Trophoblast cell (in vitro differentiated cells and primary cell): ENCODE data around the gene DPP6.

Experiments
- DNase-seq, 2 donors: peaks; one replicate each; pipeline ENCODE4 v3.0.0-alpha.2; 2016
- H2AFZ ChIP-seq: 2 replicates; pipeline ENCODE4 v1.6.1; 2013; ENCODE audit warnings: low read length, moderate library complexity, mild to moderate bottlenecking; ENCODE audit not compliant: insufficient read depth, poor library complexity
- H2AK5ac ChIP-seq: 2 replicates; pipeline ENCODE4 v1.6.1; 2013; ENCODE audit warnings: mild to moderate bottlenecking, low read length
- H2BK120ac ChIP-seq: 2 replicates; pipeline ENCODE4 v1.6.1; 2013; ENCODE audit warnings: low read length, mild to moderate bottlenecking, moderate library complexity; ENCODE audit not compliant: insufficient read depth, poor library complexity
- H2BK12ac ChIP-seq: 2 replicates; pipeline ENCODE4 v1.6.1; 2013; ENCODE audit warnings: mild to moderate bottlenecking, low read length, moderate library complexity
- H2BK5ac ChIP-seq: 2 replicates; pipeline ENCODE4 v1.6.1; 2013; ENCODE audit warnings: low read length, low read depth, moderate library complexity, mild to moderate bottlenecking; ENCODE audit not compliant: poor library complexity
- H3K14ac ChIP-seq: 2 replicates; pipeline ENCODE4 v1.6.1; 2013; ENCODE audit warnings: mild to moderate bottlenecking, low read length
- H3K18ac ChIP-seq: 2 replicates; pipeline ENCODE4 v1.6.1; 2013; ENCODE audit warnings: mild to moderate bottlenecking, low read length
- H3K23ac ChIP-seq: 2 replicates; pipeline ENCODE4 v1.6.1; 2013; ENCODE audit warnings: low read length
- H3K27ac ChIP-seq: 2 replicates; pipeline ENCODE4 v1.5.1; 2013; ENCODE audit warnings: low read depth, mild to moderate bottlenecking, inconsistent platforms, low read length, moderate library complexity
- H3K27me3 ChIP-seq: 2 replicates; pipeline ENCODE4 v1.6.1; 2013; ENCODE audit warnings: inconsistent platforms, mild to moderate bottlenecking, low read length, moderate library complexity; ENCODE audit not compliant: insufficient read depth
- H3K36me3 ChIP-seq, 2 experiments: 1 replicate in 1 of 2; 2 replicates in 1 of 2; pipeline ENCODE4 v1.6.1; 2013; ENCODE audit warnings: low read length in 2 of 2, mild to moderate bottlenecking in 2 of 2, moderate library complexity in 1 of 2; ENCODE audit not compliant: insufficient read depth in 2 of 2, control insufficient read depth in 1 of 2
- H3K4ac ChIP-seq: 2 replicates; pipeline ENCODE4 v1.6.1; 2013; ENCODE audit warnings: low read depth, mild to moderate bottlenecking, low read length, moderate library complexity
- H3K4me1 ChIP-seq, 2 experiments: 1 replicate in 1 of 2; 2 replicates in 1 of 2; pipeline ENCODE4 v1.6.1; 2013; ENCODE audit warnings: low read length in 2 of 2, mild to moderate bottlenecking in 2 of 2, moderate library complexity in 1 of 2; ENCODE audit not compliant: insufficient read depth in 2 of 2, control insufficient read depth in 1 of 2
- H3K4me2 ChIP-seq: 2 replicates; pipeline ENCODE4 v1.6.1; 2013; ENCODE audit warnings: inconsistent platforms, mild to moderate bottlenecking, low read length, moderate library complexity
- H3K4me3 ChIP-seq: 2 replicates; pipeline ENCODE4 v1.5.1; 2013; ENCODE audit warnings: mild to moderate bottlenecking, low read depth, low read length, inconsistent platforms
- H3K79me1 ChIP-seq: one replicate; pipeline ENCODE4 v1.6.1; 2013; ENCODE audit warnings: low read length
- H3K79me2 ChIP-seq: 2 replicates; pipeline ENCODE4 v1.6.1; 2013; ENCODE audit warnings: low read length, mild to moderate bottlenecking; ENCODE audit not compliant: control insufficient read depth, insufficient read depth, poor library complexity
- H3K9ac ChIP-seq: 2 replicates; pipeline ENCODE4 v1.6.1; 2013; ENCODE audit warnings: mild to moderate bottlenecking, low read length
- H3K9me3 ChIP-seq: 2 replicates; pipeline ENCODE4 v1.6.1; 2013; ENCODE audit warnings: low read depth, mild to moderate bottlenecking, control low read depth, inconsistent platforms, low read length; ENCODE audit not compliant: insufficient read depth
- H4K12ac ChIP-seq: 2 replicates; pipeline ENCODE4 v1.6.1; 2013; ENCODE audit warnings: low read depth, mild to moderate bottlenecking, low read length, moderate library complexity
- H4K8ac ChIP-seq: 2 replicates; pipeline ENCODE4 v1.6.1; 2013; ENCODE audit warnings: low read depth, mild to moderate bottlenecking, low read length, moderate library complexity
- H4K91ac ChIP-seq: one replicate; pipeline ENCODE4 v1.6.1; 2013; ENCODE audit warnings: low read depth, mild to moderate bottlenecking, low read length, moderate library complexity
- WGBS: extraction: QIAGEN DNeasy Blood & Tissue Kit; methylation state at CpG from one replicate; pipeline ENCODE4 v1.1.7; 2013; ENCODE audit warnings: missing lambda C conversion rate; ENCODE audit not compliant: insufficient read length, insufficient coverage; ENCODE audit errors: extremely low coverage; 5-methylcytosine and 5-hydroxymethylcytosine counted together

The DPP6 gene

DNA sequence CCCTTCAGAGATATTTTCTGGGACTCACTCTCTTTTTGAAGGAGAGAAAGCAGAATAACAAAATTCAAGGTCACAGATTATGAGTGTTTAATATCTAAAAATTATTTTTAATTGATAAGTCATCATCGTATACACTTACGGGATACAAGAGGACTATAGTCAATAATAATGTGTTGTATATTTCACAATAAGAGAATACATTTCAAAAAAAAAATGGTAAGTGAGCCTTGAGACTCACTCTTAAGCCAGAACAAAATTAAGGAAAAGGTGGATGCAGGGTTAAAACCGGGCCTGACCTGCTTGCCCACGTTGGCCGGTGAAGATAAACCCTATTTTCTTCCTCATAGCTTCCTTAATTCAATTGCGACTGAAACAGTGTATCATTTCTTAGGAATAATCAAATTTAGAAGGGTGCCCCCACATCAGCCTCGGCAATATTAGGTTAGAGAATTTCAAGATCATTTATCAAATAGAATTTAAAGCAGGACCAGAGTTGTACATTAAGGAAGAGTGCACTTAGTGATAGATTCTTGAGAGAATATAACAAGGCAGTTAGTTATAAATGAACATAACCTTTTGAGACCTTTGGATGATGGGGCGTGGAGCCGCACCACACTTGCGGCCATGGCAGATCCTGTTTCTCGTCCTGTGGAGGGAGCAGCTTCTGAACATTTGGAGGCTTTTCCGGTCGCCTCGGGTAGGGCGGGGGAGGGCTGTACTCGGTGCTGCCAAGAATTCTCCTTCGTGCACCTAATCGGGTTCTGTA, 628.9 kb downstream of the DPP6 start:
- Histone ChIP-seq H3K14ac (no peak overlapping the region), H3K27ac (no peak overlapping the region)

GRCh38 chr7:154682003-154682402, 629.8 kb downstream of the DPP6 start:
- no peaks in the 10 kb centered on the region for H3K79me2 ChIP-seq
- no peak overlapping the region for H3K18ac ChIP-seq
- H4K8ac ChIP-seq: no peak overlapping the region
- H3K4me1 ChIP-seq: no peaks in the 10 kb centered on the region
- H3K23ac ChIP-seq: no peak overlapping the region
- no peak overlapping the region for H2AFZ ChIP-seq
- H2BK120ac ChIP-seq: no peak overlapping the region
- no peaks in the 10 kb centered on the region for H3K9me3 ChIP-seq
- no peak overlapping the region for H3K4me3 ChIP-seq
- H3K4me2 ChIP-seq: no peak overlapping the region
- no peak overlapping the region for H3K9ac ChIP-seq
- H3K14ac ChIP-seq: no peak overlapping the region
- H4K91ac ChIP-seq: no peak overlapping the region
- DNase-seq: peak in 1 of 2 donors; percentile 66
- no peak overlapping the region for H3K4ac ChIP-seq
- no peaks in the 10 kb centered on the region for H3K27me3 ChIP-seq
- H4K12ac ChIP-seq: no peak overlapping the region
- WGBS: no CpG with 5 or more reads among the region's 5 CpGs
- H3K79me1 ChIP-seq: no peaks in the 10 kb centered on the region
- H3K36me3 ChIP-seq: no peaks in the 10 kb centered on the region
- no peak overlapping the region for H2AK5ac ChIP-seq
- H2BK12ac ChIP-seq: no peak overlapping the region
- H2BK5ac ChIP-seq: no peak overlapping the region
- H3K27ac ChIP-seq: no peak overlapping the region

More for the DNA sequence above, 628.9 kb downstream of the DPP6 start:
- Histone ChIP-seq H3K36me3 (no peaks in the 10 kb centered on the region), H3K4me3 (no peak overlapping the region), H2BK120ac (no peak overlapping the region), H3K4ac (no peak overlapping the region), H4K8ac (no peak overlapping the region), H3K9me3 (no peaks in the 10 kb centered on the region), H2AFZ (no peak overlapping the region), H4K12ac (no peak overlapping the region), H3K18ac (no peak overlapping the region), H2AK5ac (no peak overlapping the region), H3K9ac (no peak overlapping the region), H3K4me1 (no peaks in the 10 kb centered on the region), H3K79me1 (no peaks in the 10 kb centered on the region), H3K23ac (no peak overlapping the region), H3K27me3 (no peaks in the 10 kb centered on the region), H4K91ac (no peak overlapping the region), H2BK5ac (no peak overlapping the region), H2BK12ac (no peak overlapping the region), H3K4me2 (no peak overlapping the region), H3K79me2 (no peaks in the 10 kb centered on the region)
- no peak for DNase-seq
- WGBS: no CpG with 5 or more reads among the region's 18 CpGs

- peak; percentile 69 to 84 for DNase-seq
- H4K8ac ChIP-seq: no peak overlapping the region
- H3K79me1 ChIP-seq: no peaks in the 10 kb centered on the region
- H3K14ac ChIP-seq: no peak overlapping the region
- H2BK12ac ChIP-seq: no peak overlapping the region
- H3K4me1 ChIP-seq: no peaks in the 10 kb centered on the region
- no peak overlapping the region for H3K4ac ChIP-seq
- H3K9ac ChIP-seq: no peak overlapping the region
- H3K79me2 ChIP-seq: no peaks in the 10 kb centered on the region
- no peak overlapping the region for H2BK5ac ChIP-seq
- WGBS: no CpG with 5 or more reads among the region's 10 CpGs
- H3K27me3 ChIP-seq: no peaks in the 10 kb centered on the region
- no peak overlapping the region for H2AFZ ChIP-seq
- H4K12ac ChIP-seq: no peak overlapping the region
- H2AK5ac ChIP-seq: no peak overlapping the region
- no peak overlapping the region for H3K18ac ChIP-seq
- H3K4me3 ChIP-seq: no peak overlapping the region
- H3K9me3 ChIP-seq: no peaks in the 10 kb centered on the region
- no peaks in the 10 kb centered on the region for H3K36me3 ChIP-seq
- H2BK120ac ChIP-seq: no peak overlapping the region
- no peak overlapping the region for H3K23ac ChIP-seq
- no peak overlapping the region for H4K91ac ChIP-seq
- H3K27ac ChIP-seq: no peak overlapping the region
- H3K4me2 ChIP-seq: no peak overlapping the region
Measured at GRCh38 chr7:154684666-154685563, 632.7 kb downstream of the DPP6 start.

DNA sequence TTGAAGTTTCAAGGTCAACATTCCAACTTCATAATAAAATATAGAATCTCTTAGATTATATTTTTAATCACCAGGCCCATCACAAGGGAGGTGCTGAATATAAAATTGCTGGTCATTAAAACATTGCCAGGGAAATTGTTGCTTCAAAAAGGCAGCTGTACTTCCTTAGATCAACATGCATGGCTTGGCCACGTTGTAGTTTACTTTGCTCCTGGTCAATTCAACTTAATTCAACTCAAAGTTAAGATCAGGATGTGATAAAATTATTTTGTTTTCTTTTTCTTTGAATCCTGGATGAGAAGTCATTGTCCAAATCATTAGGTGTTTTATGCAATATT, 633.3 kb downstream of the DPP6 start:
- no peak overlapping the region for H4K91ac ChIP-seq
- no CpG with 5 or more reads among the region's 1 CpG for WGBS
- H3K79me1 ChIP-seq: no peaks in the 10 kb centered on the region
- no peak overlapping the region for H3K27ac ChIP-seq
- H2BK12ac ChIP-seq: no peak overlapping the region
- H3K9ac ChIP-seq: no peak overlapping the region
- H3K4me1 ChIP-seq: no peaks in the 10 kb centered on the region
- DNase-seq: no peak
- H2BK5ac ChIP-seq: no peak overlapping the region
- H3K14ac ChIP-seq: no peak overlapping the region
- no peaks in the 10 kb centered on the region for H3K36me3 ChIP-seq
- no peak overlapping the region for H3K23ac ChIP-seq
- no peak overlapping the region for H3K4me3 ChIP-seq
- H3K18ac ChIP-seq: no peak overlapping the region
- H4K12ac ChIP-seq: no peak overlapping the region
- no peak overlapping the region for H2AK5ac ChIP-seq
- H3K4me2 ChIP-seq: no peak overlapping the region
- H3K79me2 ChIP-seq: no peaks in the 10 kb centered on the region
- H3K9me3 ChIP-seq: no peaks in the 10 kb centered on the region
- H3K4ac ChIP-seq: no peak overlapping the region
- H2AFZ ChIP-seq: no peak overlapping the region
- no peak overlapping the region for H2BK120ac ChIP-seq
- no peaks in the 10 kb centered on the region for H3K27me3 ChIP-seq
- no peak overlapping the region for H4K8ac ChIP-seq
